NT2/D1 (cell line): ENCODE measurements around the gene ULBP1.
"Not testable (repeated sequence)": the region's sequence is repeated elsewhere in the genome, so short reads cannot be mapped to it uniquely, and the experiment has no call there.

ENCODE experiments used
- DNase-seq: peaks from one replicate; pipeline ENCODE4 v3.0.0-alpha.2; 2011; ENCODE audit warnings: low read depth, low spot score
- H3K27me3 ChIP-seq: 2 replicates; pipeline ENCODE4 v1.6.0; 2011; ENCODE audit warnings: mild to moderate bottlenecking; ENCODE audit not compliant: insufficient read length, insufficient read depth
- H3K36me3 ChIP-seq: 2 replicates; pipeline ENCODE4 v1.6.1; 2011; ENCODE audit warnings: mild to moderate bottlenecking, low read length, mixed read lengths; ENCODE audit not compliant: insufficient read depth, insufficient read length
- H3K4me1 ChIP-seq: 2 replicates; pipeline ENCODE4 v1.5.1; 2011; ENCODE audit not compliant: insufficient read depth, insufficient read length
- H3K4me3 ChIP-seq: 2 replicates; pipeline ENCODE4 v1.5.1; 2011; ENCODE audit warnings: low read depth; ENCODE audit not compliant: insufficient read length
- H3K9ac ChIP-seq: 2 replicates; pipeline ENCODE4 v1.6.0; 2011; ENCODE audit warnings: low read depth; ENCODE audit not compliant: insufficient read length
- H3K9me3 ChIP-seq: 2 replicates; pipeline ENCODE4 v1.5.1; 2011; ENCODE audit warnings: mild to moderate bottlenecking, low read length; ENCODE audit not compliant: insufficient read depth
- SUZ12 ChIP-seq: IDR thresholded peaks from 2 replicates; pipeline ENCODE4 v1.6.1; 2011; ENCODE audit not compliant: insufficient read length, insufficient read depth; ENCODE audit errors: extremely low read depth
- YY1 ChIP-seq: IDR thresholded peaks from 2 replicates; pipeline ENCODE4 v1.6.1; 2011; ENCODE audit not compliant: insufficient read length, insufficient read depth
- ZNF274 ChIP-seq: IDR thresholded peaks from 2 replicates; pipeline ENCODE4 v1.6.1; 2011; ENCODE audit warnings: mild to moderate bottlenecking, low read depth, low read length

Gene ULBP1

DNA sequence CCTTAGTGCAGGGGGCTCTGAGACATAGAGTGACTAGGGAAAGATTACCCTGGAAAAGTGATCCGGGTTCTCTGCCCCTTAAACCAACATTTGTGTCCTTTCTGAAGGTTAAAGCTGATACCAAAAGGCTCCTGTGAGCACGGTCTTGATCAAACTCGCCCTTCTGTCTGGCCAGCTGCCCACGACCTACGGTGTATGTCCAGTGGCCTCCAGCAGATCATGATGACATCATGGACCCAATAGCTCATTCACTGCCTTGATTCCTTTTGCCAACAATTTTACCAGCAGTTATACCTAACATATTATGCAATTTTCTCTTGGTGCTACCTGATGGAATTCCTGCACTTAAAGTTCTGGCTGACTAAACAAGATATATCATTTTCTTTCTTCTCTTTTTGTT, 15.1 kb upstream of the ULBP1 start:
- H3K9ac ChIP-seq = no peak overlapping the region
- no peaks in the 10 kb centered on the region for H3K4me1 ChIP-seq
- H3K9me3 ChIP-seq = no peaks in the 10 kb centered on the region
- no peaks in the 10 kb centered on the region for H3K36me3 ChIP-seq
- no peak overlapping the region for H3K4me3 ChIP-seq
- DNase-seq = no peak
- peaks cover 50% of the 10 kb centered on the region for H3K27me3 ChIP-seq
- no peak for TF ChIP-seq YY1
- no peak for TF ChIP-seq SUZ12

DNA sequence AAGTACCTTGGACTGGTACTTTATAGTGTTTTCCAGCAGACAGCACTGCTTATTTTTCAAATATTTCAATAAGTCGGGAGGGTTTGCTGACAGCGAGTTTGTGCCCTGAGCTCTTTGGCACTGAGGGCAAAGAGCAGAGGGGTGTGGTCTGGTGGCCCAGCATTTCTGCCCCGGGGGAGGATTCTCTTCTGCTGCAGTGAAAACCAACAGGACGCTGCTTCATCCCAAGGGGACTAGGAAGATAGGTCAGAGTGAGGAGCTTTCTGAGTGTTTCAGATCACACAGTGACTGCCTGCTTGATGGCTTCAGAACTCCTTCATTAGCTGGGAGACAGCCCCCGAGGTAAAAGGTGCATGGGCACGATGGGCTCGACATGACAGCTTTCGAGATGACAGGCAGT, 13.3 kb upstream of the ULBP1 start:
- Histone ChIP-seq H3K27me3 (peaks cover 61% of the 10 kb centered on the region), H3K9ac (no peak overlapping the region), H3K4me1 (no peaks in the 10 kb centered on the region), H3K36me3 (no peaks in the 10 kb centered on the region), H3K4me3 (no peak overlapping the region), H3K9me3 (no peaks in the 10 kb centered on the region)
- DNase-seq = no peak
- no peak for TF ChIP-seq SUZ12
- TF ChIP-seq YY1 = no peak
- no peak for TF ChIP-seq ZNF274

GRCh38 chr6:149951096-149951495, 12.6 kb upstream of the ULBP1 start:
- no peak for DNase-seq
- H3K36me3 ChIP-seq = no peaks in the 10 kb centered on the region
- no peaks in the 10 kb centered on the region for H3K9me3 ChIP-seq
- no peak overlapping the region for H3K9ac ChIP-seq
- no peak overlapping the region for H3K4me3 ChIP-seq
- no peak for TF ChIP-seq SUZ12
- no peak for TF ChIP-seq ZNF274
- no peak for TF ChIP-seq YY1
- H3K4me1 ChIP-seq = no peaks in the 10 kb centered on the region
- peaks cover 68% of the 10 kb centered on the region for H3K27me3 ChIP-seq

GRCh38 chr6:149951626-149952025, 12.1 kb upstream of the ULBP1 start:
- Histone ChIP-seq H3K27me3 (peaks cover 68% of the 10 kb centered on the region), H3K9ac (no peak overlapping the region)
- TF ChIP-seq YY1 = no peak
- TF ChIP-seq ZNF274 = no peak

DNA sequence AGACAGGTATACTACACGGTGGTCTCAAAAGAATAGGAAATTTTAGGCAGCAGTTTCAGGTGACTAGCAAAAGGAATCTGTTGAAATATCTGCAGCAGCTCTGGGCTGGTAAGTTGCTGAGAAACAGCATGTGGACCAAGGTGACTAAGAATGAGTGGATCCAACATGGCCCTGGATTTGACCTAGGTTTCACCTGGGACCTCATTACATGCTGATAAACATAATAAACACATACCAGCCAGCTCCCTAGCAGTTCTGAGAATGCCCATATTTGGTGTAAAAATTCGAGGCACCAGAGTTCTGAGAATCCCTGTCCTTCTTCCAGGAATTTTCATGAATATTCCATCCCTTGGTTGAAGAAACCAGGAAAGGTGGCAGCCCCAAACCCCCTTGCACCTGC, 10.4 kb upstream of the ULBP1 start:
- not testable (repeated sequence) for H3K4me3 ChIP-seq, H3K9me3 ChIP-seq, H3K9ac ChIP-seq, DNase-seq, H3K36me3 ChIP-seq, H3K4me1 ChIP-seq
- H3K27me3 ChIP-seq = peaks cover 80% of the 10 kb centered on the region

More at GRCh38 chr6:149951626-149952025, 12.1 kb upstream of the ULBP1 start:
- no peaks in the 10 kb centered on the region for H3K9me3 ChIP-seq
- H3K4me3 ChIP-seq = no peak overlapping the region
- H3K4me1 ChIP-seq = no peaks in the 10 kb centered on the region
- DNase-seq = no peak
- H3K36me3 ChIP-seq = no peaks in the 10 kb centered on the region

DNA sequence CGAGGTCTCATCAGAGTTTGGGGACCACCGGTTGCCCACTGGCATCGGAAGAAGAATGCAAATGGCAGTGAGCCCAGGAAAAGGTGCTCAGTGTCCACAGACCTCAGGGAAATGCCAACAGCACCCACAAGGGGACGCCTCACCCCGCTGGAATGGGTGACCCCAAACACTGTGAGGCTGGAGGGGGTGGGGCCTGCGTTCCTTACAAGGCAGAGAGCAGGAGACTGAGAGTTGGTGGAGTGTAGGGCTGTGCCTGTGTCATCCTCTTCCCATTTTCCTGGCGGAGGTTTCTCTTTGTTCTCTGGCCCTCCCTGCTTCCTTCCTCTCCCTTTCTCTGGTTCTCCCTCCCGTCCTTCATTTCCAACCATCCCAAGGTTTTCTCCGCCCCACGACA, 9.8 kb upstream of the ULBP1 start:
- peaks cover 79% of the 10 kb centered on the region for H3K27me3 ChIP-seq
- not testable (repeated sequence) for H3K9ac ChIP-seq, DNase-seq, H3K36me3 ChIP-seq, H3K4me1 ChIP-seq, H3K4me3 ChIP-seq, H3K9me3 ChIP-seq

GRCh38 chr6:149954328-149954983, 9.3 kb upstream of the ULBP1 start:
- not testable (repeated sequence) for H3K36me3 ChIP-seq, H3K4me1 ChIP-seq, DNase-seq, H3K9ac ChIP-seq, H3K9me3 ChIP-seq
- Histone ChIP-seq H3K27me3 (peaks cover 85% of the 10 kb centered on the region), H3K4me3 (peak overlapping the region; percentile 15)

DNA sequence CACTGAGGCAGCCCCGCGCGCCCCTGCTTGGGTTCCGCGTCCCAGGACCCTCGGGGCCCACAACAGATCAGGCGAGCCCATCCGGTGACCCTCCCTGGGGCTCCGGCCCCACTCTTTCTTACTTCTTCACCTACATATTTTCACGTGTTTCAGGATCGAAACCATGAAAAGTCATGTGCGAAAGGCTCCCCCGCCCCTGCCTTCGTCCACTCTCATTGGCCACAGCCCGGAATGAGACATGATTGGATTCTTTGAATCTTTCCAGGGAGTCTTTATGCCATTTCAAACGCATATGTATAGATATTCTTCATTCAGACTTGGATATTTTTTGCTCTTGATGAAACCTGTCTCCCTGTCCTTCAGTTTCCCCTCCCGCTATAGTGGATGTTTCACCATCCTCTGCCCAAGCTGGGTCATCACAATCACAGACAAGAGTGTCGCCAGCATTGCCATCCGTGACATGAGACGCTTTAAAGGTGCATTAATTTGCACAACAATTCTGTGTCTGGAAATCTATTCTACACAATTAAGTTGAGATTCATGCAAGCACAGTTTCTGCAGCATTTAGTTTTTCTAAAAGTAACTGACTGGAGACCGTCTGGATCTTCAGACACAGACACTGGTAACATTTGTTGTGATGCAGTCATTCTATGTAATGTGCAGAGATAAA, 8.6 kb upstream of the ULBP1 start:
- H3K27me3 ChIP-seq = peaks cover 82% of the 10 kb centered on the region
- H3K36me3 ChIP-seq, H3K4me1 ChIP-seq, H3K9me3 ChIP-seq, DNase-seq, H3K4me3 ChIP-seq, H3K9ac ChIP-seq: not testable (repeated sequence)

- H3K9ac ChIP-seq, H3K4me3 ChIP-seq, H3K4me1 ChIP-seq, H3K36me3 ChIP-seq, DNase-seq, H3K9me3 ChIP-seq: not testable (repeated sequence)
- H3K27me3 ChIP-seq = peaks cover 80% of the 10 kb centered on the region
Measured at GRCh38 chr6:149955654-149956317, 8.0 kb upstream of the ULBP1 start.

- peaks cover 74% of the 10 kb centered on the region for H3K27me3 ChIP-seq
Measured at GRCh38 chr6:149958124-149958523, 5.6 kb upstream of the ULBP1 start.

GRCh38 chr6:149959806-149960205, 3.9 kb upstream of the ULBP1 start:
- H3K27me3 ChIP-seq = peaks cover 75% of the 10 kb centered on the region
- H3K36me3 ChIP-seq, H3K4me1 ChIP-seq, H3K9me3 ChIP-seq, DNase-seq, H3K9ac ChIP-seq, H3K4me3 ChIP-seq: not testable (repeated sequence)

More at GRCh38 chr6:149958124-149958523, 5.6 kb upstream of the ULBP1 start:
- H3K4me3 ChIP-seq, H3K9ac ChIP-seq, H3K36me3 ChIP-seq, H3K9me3 ChIP-seq, DNase-seq, H3K4me1 ChIP-seq: not testable (repeated sequence)
